ENCODE results near the gene DEPP1.
A peak's percentile ranks its signal among the peaks of the same experiment; 100 is the strongest.

Gene DEPP1

DNA sequence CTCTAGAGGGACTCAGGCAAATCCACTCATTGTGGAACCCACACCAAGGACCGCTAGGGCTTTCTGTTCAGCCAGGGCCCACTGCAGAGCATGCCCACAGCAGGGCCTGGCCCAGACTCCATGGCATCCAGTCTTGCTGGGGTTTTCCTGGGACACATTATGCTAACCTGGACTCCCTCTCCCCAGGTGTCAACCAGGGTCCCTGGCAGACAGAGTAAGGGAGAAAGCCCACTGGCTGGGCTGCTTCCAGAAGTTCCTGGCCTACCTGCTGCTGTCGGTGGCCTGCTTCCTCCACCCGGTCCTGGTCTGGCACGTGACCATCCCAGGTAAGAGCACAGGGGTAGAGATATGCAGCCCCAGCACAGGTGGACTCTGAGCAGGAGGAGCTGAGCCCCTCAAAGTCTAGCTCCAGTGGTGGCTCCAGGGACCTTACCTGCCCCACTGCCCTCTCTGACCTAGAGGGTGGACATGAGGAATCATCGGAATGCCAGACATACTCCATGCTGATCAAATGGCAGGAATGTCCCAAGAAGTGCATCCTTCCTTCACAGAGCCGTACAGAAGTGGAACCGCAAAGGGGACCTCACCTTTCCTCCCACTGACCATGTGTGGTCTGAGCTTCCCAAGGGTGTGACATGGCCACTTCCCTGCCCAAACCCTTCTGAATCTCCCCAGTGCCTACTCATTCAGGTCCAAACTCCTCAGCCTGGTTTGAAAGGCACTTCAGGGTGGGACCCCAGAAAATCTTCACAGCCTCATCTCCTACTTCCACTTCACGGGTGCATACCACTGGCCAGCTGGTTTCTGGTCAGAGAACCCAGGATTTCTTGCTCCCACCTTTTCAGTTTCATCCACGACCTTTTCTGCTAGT lies 44.9 kb downstream of the DEPP1 start:
- DNase-seq (ENCODE audit: low spot score) = no peak

DNA sequence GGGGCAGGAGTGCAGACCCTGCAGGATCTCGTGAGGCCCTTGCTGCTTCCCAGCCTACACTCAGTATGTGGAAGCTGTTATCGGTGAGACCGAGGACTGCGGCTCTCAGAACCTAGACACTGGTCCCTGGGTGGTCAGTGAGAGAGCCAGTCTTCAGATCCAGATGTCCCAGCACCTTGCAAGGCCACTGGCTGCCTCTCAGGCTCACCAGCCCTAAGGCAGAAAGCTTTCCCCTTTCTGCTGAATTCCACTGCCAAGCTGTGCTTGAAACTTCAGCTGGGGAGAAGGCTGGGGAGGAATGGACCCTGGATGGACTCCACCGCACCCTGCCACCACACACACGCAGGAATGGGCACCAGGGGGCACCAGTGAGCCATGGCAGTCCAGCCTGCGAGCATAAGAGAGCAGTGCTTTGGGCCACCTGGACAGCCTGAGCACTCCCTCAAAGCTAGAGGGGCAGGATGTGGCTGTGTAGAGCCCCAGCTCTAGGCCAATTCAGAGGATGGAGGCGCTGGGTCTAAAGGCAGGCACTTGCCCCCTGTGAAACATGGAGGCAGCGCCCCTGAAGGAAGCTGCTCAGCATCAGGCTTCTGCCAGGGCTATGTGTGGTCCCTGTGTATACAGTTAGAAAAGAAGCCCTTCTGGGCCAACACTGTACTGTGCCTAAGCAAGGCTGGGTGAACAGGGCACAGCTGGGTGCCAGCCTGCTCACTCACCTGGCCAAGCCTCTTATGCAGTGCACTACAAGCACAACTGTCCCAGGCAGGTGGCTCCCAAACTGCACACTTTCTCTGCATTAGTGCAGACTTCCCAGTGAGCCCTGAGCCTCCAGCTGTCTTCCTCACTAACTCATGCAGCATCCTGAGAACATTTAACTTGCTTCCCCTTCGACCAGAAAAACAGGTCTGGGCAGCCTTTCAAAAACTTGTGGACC lies 45.8 kb downstream of the DEPP1 start:
- peak; percentile 78 for DNase-seq (ENCODE audit: low spot score)

DNA sequence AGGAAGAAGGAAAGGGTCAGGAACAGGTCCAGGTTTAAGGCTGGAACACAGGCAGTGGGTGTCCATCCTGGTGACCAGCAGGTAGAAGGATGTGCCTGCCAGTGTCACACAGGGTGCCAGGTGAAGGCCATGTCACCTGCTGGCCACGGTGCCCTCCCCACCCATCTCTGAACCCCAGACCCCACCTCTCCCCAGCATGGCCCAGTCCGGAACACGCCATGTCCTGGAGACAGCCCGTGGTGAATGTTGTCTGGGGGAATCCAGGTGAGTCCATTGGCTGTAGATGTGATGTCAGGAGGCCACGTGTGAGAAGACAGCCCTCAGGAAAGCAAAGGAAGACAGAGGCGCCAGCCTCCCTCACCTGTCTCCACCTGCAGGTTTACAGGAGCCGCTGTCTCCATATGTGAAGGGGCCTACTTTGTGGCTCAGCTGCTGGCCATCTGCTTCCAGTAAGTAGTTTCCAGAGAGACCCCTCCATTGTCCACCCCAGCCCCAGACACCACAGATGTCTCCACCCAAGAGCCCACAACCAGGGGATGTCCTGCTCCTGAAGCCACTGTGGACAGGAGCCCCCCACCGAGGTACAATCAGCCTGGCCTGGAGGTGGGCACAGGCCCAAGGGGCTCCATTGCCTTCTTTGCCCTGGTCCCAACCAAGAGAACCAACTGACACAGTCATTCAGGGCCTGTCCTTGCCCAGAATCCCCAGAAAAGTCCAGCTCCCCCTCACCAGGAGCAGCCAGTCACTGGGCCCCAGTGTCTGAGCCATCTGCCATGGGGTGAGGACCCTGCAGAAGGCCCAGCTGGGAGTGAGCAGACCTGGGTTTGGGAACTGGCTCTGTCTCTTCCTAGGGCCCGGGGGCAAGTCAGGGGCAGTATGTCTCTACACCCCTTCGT lies 46.7 kb downstream of the DEPP1 start:
- no peak for DNase-seq (ENCODE audit: low spot score)

DNA sequence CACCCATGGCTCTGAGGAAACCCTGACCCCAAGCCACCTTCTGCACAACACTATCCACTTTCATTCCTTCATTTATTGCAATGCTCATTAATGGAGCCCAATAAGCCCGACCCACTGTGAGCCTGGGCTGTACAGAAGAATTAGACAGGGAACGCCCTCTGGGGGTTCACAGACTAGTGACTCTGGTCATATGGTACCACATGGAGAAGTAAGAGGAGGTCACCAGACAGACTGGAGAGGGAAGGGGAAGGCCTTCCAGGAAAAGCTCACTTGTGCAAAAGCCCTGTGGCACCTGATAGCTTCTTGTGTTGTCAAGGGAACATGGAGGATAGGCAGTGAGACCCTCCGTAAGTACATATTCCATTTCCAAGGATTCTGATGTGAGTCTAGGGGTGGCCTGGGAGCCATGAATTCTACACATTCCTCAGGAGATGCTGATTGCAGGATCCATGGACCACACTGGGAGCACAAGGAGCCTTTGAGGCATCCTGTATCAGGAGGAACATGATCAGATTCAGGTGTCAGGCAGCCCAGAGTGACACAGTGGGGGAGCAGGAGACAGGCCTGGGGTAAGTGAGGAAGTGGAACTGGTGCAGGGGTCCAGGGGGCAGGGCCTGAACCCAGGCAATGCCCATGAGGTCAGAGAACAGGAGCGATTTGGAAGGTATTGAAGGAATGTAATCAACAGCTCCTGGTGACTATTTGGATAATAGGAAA lies 47.5 kb downstream of the DEPP1 start:
- no peak for DNase-seq (ENCODE audit: low spot score)

DNA sequence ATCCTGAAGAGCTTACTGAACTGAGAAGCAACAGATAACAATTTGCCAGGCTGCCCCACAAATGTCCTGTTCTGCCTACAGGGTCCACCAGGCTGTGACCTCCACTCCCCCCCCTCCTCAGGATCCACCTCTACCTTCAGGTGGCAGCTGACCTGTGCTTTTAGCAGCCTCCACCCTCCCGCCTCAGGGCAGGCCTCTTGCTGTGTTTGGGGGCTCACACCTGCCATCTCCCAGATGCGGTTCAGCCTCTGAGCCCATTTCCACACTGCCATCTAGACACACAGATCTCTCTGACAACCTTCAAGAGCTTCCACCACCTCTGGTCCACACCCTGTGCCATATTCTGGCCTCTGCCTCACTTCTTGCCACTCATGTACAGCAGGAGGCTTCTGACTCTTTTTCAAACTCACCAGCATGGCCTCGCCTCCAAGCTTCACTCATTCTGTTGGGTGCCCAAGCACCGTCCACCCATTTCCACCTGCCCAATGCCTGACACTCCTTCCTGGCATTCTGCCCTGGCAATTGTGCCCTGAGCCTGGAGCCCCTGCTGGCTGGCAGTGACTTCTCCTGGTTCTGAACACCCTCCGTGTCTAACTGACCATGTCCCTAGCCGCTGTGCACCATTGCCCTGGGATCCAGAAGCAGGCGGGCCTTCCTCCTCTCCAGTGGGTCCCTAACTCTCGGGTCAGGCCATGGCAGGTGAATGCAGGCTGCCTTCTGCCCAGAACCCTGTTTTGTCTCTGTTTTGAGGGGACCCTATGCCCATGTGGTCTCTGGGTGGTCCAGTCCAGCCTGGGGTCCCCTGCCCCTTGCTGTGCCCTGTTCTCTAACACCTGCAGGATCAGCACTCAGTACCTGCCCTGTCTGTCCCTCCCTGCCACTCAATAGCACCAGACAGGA lies 49.0 kb downstream of the DEPP1 start:
- no peak for DNase-seq (ENCODE audit: low spot score)

DNA sequence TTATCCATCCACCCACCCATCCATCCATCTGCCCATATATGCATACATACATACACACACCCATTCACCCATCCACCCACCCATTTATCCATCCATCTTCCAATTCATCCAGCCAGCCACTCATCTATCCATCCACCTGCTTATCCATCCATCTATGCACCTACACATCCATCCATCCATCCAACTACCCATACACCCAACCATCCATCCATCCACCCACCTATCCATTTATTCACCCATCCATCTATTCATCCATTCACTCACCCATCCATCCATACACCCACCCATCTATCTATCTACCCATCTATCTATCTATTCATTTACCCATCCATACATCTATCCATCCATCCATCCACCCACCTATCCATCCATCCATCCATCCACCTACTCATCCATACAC lies 50.1 kb downstream of the DEPP1 start:
- no peak for DNase-seq (ENCODE audit: low spot score)

DNA sequence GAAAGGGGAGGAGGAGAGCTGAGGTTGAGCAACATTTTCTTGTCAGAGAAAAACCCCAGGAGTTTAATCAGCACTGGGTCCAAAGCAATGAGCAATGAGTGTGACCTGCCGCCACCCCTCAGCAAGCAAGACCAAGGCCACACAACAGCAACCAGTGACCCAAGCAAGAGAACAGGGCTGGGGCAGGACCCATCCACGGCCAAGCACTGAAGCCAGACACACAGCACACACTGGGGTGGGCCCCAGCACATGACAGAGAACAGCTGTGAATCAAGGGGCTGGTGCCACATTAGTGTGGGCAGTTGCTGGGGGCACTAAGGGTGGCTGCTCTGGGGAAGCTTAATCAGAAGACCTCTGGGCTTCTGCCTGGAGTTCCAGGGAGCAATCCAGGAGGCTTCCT lies 51.3 kb downstream of the DEPP1 start:
- no peak for DNase-seq (ENCODE audit: low spot score)

DNA sequence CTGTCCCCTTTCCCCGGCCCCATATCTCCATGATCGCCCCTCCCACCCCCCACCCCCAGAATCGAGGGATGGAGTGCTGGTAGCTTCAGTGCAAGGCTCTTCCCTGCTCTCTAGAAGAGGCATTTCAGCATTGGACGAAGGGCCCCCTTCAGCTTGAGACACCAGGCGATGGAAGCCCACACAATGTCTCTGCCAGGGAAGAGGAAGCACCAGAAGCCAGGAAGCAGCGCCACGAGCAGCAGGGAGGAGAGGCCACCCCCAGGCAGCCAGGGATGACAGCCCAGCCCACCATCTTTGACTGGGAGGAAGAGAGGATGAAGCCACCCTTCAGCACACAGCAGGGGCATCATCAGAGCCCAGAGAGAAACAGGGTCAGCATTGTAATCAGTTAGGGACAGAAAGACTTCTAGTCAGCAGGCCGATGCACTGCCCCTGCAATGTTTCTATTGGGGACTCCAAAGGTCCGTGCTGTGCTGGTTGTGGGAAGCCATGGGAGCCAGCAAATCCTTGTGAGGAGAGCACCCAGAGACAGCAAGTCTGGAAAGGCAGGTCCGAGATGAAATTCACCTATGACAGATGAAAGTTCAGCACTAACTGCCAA lies 51.8 kb downstream of the DEPP1 start:
- no peak for DNase-seq (ENCODE audit: low spot score)

All from RKO (cell line).